ENCODE results near the gene FGD4. TPM values are rescaled to one million over a fixed set of nuclear protein-coding genes. Genes with fewer than 3 reads are reported as not detected.

Gene FGD4
- total RNA-seq: 17.4 TPM

DNA sequence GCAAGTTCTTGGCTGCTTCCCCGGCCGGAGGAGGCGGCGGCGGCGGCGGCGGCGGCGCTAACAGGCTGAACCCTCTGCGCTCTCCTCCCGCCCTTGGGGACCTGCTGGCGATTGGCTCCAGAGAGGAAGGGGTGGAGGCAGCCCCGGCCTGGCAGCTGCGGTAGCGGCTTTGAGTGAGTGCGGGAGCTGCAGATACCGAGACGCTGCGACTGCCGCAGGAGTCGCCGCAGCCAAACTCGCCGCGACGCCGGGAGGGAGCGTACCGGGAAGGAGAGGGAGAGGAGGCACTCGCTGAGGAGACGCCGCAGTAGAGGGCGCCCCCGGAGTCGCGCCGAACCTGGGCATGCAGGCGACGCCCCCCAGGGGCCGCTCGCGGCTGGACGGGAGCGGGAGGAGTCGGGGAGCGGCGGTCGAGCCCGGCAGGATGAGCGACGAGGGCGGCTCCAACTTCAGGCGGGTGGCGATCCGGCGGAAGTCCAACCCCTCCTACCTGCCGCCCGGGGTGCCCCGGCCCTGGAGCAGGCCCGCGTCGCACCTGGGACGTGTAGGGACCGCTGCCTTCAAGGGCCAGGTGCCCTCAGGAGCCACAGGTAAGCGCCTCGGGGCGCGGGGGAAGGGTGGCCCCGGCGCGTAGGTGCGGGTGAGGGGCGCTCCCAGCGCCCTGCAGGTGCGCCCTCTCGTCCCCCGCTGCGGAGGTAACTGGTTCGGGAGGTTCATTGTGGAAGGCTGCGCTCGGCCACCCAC is at the start of gene FGD4:
Gene FGD4, plus strand, starts transcription at position 189 of the 744 bp plus-strand sequence.
- ATAC-seq: peak; percentile 97

DNA sequence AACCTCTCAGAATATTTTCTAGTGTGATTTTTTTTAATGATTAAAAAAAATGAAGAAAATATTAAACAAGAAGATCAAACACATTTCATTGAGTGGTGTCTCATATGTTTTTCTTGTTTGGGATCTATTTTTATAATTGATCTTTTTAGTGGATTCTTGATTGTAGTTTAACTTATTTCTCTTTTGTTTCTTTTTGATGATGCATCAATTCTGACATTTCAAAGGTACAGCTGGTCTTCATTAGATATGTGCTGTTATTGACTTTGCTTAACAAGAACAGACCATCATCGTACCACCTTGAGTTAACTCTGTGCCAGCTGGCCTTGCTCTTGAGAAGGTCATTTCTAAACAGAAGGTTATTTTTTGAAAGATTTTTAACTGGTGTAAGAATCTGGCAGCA is 45.8 kb upstream of the FGD4 start:
- ATAC-seq: no peak

DNA sequence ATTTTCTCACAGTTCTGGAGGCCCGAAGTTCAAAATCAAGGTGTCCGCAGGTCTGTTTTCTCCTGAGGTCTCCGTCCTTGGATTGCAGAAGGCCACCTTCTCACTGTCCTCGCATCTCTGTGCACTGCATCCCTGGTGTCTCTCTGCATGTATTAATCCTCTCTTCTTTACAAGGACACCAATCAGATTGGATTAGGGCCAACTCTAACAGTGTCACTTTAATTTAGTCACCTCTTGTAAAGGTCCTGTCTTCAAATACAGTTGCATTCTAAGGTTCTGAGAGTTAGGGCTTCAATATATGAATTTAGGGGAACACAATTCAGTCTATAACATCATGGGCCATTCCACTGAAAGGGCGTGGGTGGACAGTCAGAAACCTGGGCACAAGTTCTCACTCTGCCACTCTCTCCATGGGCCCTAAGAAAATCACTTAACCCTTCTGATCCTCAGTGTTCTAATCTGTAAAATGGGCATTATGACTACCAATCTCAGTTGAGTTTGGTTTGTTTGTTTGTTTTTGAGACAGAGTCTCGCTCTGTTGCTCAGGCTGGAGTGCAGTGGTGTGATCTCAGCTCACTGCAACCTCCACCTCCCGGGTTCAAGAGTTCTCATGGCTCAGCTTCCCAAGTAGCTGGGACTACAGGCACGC is 41.6 kb upstream of the FGD4 start:
- no peak for ATAC-seq

DNA sequence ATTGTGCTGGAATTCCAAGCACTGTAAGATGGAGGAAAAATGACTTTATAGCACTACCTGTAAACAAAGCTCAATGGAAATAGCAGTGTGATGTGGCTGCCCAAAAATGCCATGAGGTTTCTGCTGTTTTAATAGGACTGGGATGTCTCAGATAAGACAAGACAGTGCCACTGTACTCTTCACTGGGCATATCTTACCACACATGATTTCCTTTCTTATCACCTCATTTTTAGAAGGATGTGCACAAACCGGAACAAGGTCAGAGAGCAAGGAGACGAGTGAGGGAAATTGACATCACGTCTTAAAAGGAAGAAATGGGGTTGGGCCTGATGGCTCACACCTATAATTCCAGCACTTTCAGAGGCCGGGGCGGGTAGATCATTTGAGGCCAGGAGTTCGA is 38.4 kb upstream of the FGD4 start:
- ATAC-seq: no peak

DNA sequence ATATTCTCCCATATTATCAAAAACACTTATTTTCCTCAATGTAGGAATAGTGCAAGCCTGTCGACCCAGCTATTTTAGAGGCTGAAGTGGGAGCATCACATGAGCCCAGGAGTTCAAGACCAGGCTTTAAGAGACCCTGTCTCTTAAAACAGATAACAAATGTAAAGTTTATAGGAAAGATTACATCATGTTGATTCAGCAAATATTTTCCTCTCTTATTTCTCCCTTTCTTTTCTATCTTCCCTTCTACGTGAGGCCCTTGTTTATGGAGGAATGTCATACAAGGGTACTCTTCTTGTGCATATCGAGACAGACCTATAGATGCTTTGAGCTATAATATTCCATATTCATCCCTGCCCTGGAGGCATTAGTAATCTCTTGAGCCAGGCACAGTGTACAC is 36.5 kb upstream of the FGD4 start:
- ATAC-seq: no peak

DNA sequence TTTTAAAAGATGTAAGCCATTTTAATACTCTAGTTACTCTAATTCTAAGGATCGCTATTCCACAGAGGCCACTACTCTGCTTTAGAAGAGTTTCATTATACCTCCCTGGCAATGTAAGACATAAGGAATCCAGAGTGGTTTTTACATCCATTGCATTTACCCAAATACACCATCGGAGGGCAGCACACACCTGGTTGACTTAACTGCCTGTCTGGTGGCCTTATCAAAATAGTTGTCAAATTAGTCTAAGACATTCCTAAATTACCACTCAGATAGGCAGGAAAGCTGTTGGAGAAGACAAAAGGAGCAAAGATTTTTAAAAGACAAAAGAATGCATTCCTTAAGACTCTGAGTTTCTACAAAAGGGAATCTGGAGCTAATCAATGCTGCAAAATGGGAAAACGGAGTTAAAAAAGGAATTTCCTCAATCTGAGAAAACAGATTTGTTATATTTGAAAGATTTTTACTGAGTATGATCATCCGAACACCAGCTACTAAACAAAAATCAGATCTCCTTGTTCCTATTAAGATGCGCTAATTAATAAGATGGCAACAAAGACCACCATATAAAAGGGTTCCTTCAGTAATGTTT is 33.8 kb upstream of the FGD4 start:
- peak; percentile 80 for ATAC-seq

DNA sequence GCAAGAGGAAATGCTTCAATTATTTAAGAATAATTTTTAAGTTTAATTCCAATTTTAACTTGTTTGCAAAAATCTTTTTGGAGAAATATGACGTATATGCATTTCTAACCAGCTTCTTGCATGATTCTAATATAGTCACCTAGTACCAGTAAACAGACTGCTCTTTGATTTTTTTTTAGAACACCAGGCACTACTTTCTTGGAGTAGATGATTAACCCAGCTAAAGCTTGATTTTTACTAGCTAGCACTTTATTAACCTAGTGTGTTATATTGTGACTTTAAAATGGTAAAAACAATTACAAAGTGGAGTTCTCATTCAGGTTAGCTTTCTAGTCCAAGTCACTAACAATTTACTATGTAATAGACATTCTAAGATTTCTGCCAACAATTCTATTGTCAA is 32.6 kb upstream of the FGD4 start:
- no peak for ATAC-seq

DNA sequence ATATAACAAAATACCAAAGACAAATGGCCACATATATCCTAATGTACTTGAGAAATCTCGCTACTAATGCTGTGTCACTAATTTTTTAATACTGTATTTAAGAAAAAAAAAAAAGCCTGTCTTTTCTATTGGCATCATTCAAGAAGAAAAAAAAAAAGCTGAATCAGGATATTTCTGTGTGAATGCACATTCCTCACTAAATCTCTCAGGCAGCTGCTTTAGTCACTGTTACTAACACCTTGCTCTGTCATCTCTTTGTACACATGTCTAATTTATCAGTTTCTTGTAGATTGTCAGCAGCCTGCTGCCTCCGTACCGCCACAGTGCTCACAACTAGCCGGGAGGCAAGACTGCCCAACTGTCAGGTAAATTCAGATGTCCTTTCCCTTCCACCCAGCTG is 32.0 kb upstream of the FGD4 start:
- ATAC-seq: no peak

DNA sequence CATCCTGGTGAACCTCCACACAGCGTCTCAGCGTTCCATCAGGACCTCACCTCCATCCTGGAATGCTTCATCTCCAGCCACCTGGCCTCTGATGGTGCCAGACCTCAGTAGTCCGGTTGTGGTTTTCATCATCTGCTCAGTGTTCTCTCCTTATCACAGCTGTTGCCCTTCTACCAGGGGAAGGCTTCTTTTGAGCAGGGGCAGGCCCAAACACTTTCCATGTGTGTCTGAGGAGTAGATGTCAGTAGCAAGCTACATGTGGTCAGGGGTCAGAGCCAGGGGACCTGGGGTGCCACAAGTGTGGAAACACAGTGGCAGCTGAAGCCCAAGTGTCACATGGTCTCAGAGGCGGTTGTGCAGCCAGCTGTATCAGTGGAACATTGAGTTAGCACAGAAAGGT is 30.2 kb upstream of the FGD4 start:
- no peak for ATAC-seq

DNA sequence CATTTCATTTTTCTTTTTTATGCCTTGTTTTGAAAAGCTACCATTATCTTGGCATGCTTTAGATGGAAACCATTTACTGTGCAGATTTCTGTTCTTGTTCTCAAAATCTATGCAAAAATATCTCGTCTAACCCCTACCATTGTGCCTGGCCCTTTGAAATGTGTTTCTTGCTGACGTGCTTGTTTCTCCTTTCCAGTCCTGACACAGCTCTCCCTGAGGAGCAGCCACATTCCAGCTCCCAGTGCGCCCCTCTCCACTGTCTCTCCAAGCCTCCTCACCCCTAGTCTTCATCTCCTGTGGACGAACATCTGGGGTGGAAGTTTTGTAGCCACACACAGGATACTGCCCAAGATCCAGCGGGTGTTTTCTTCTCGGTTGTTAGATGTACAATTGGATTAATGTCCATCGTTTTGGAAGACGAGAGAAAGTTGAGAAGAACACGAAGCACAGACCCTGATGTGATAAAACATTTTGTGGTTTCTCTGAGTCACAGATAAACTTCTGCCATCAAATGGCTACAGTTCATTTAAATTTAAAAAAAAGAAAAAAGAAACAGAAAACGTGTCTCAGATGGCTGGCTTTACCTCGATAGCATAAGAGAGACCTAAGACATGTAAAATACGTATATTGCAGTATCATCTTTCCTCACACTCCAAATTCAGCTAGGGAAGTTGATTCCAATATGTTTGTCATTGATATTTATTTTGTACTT is 21.9 kb upstream of the FGD4 start:
- ATAC-seq: no peak

DNA sequence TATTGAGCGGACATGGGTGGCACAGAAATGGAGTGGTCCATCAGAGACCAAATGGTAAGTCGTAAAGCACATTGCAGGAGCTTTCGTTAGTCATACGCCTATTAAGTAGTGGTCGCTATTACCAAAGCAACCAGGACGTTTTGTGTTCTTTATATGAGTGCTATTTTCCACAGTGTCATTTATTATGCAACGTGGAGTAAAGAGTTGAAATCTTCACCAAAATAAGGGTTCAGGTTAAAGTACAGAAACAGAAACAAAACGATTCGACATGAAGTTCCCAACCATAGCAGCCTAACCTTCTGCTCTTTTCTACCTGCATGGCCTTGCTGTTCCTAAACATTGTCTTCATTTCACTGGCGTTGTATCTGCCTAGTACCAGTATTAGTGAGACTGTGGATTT is 20.1 kb upstream of the FGD4 start:
- ATAC-seq: no peak

DNA sequence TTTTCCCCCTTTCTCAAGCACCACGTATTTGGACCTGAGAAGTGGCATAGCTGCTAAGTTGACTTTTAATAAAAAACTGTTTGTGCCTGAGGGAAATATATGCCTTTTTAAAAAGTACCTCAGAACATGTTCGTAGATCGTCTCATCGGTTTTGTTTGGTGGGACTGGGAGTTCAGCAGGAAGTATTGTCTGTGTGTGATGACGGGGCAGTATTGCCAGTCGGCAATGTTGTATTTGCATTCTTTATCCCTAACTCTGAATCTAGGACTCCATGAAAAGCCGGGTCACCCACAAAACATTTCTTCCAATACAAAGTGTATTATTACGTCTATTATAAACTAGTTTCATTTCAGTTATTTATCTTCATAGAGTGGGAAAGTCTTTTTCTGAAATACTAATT is 19.7 kb upstream of the FGD4 start:
- ATAC-seq: no peak

DNA sequence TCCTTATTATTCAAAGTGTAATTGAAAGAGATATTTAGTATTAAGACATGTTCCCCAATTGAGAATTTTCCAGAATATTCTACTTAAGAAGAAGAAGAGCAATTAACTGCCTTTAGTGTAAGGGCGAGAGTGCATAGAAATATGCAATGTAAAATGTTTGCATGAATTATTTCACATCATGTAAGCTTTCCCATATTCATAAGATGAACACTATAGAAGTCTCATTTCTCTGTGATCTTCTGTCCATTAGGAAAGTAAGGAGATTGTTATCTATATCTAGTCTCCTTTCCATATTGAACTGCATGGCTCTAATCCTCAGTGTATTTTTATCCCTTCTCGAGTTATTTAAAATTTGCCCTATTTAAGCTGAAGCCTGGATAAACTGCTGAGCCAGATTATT is 17.1 kb upstream of the FGD4 start:
- no peak for ATAC-seq

DNA sequence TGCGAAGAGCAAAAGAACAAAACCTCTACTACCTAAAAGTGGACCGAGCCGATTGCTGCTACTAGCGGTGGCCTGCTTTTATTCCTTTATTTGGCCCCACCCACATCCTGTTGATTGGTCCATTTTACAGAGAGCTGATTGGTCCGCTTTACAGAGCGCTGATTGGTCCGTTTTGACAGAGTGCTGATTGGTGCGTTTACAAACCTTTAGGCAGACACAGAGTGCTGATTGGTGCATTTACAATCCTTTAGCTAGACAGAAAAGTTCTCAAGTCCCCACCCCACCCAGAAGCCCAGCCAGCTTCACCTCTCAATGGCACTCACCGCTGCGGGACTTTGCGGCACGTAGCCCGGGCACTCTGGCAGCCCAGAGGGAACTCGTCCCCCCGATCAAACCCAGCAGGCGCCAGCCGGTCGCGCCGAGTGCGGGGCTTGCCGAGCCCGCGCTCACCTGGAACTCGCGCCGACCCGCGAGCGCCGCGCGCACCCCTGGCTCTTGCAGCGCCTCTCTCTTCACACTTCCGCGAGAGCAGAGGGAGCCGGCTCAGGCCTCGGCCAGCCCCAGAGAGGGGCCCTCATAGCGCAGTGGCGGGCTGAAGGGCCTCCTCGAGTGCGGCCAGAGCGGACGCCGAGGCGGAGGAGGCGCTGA is 8.7 kb upstream of the FGD4 start:
- ATAC-seq: peak; percentile 63

DNA sequence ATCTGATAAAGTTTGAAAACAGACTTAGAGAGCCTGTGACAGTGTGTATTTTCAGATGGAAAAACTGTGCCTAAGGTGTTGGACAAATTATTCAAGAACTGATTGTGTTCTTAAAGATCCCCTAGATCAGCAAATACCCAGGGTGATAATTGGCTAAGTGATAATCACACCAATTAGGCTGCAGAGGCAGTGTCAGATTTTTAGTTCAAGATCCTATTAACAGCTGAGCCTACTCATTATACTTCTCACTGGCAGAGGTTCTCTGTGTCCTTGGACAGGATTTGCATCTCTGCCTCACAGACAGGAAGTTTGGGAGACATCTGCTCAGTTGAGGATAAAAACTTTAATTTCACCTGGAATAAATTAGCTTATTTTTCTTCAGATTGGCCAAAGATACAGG is 4.3 kb upstream of the FGD4 start:
- ATAC-seq: no peak

DNA sequence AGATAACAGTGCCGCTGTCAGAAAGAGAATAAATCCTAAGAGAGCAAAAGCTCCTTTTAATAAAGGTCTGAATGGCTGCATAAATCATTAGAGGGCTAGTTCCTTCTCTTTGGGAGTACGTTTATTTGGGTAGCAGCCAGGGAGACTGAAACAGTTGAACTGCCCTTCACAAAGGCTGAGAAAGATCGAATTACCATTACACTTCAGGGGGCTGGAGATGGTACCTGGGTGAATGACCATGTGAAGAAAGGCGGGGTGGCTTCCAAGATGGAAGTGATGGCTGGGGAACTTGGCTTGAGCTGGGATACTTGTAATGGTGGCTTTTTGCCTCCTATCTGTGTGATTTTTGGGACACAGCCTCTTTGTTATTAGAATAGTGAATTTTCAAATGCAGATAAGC is 1.7 kb upstream of the FGD4 start:
- ATAC-seq: no peak

DNA sequence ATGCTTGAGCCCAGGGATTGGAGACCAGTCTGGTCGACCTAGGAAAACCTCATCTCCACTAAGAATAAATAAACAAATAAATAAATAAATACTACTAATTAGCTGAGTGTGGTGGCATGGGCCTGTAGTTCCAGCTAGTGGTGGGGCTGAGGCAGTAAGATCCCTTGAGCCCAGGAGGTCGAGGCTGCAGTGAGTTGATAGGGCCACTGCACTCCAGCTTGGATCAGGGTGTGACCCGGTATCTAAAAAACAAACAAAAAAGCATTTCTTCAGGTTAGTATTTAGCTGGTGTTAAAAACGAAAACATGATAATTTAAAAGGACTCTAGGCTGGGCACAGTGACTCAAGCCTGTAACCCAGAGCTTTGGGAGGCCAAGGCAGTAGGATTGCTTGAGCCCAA is 1.2 kb upstream of the FGD4 start:
- no peak for ATAC-seq

DNA sequence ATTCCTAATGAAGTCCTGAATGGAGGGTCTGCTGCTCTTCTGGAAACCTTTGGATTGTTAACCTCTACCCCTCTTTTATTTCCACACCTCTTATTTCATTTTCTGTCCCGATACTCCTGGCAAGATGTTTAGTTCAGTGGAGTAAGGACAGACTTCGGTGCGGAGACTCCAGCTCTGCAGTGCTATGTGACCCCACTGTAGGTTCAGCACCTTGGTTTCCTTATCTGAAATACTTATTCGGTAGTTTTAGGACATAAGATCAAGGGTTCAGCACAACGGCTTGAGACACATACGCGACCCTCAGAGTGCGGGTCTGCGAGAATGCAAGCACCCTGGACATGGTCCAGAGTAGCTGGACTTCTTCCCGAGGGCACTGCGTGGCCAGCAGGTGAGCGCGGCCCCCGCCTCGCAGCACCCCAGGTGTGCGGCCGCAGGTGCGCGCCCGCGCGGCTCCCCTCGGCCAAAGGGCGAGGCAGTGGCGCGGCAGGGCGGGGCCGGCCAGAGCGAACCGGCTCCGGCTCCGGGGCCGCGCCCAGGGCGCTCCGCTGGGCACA is 465 bp upstream of the FGD4 start:
- ATAC-seq: no peak

DNA sequence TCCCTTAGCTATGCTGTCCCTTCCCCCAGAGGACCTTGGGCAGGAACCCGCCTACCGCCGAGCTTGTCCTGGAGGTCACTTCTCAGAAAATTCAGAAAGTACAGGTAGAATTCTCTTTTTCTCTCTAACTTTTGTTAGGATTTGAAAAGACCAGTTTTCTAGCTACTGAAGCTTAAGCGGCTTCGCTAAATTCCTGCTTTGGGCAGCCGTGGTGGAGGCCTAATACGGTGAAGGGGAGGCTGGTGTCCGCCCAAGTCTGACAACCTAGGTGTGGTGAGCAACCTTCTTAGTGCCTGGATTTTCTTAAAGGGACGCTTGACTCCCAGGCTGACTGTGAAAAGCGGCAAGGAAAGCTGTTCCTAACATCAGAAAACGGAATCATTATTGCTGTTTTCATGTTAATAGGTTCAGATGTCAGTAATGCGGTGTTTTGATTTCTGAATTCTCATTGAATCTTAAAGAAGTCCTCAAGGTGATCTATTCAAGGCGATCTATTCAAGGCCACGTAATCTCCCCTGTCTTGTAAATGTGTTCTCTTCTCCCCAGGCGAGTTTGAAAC is 835 bp downstream of the FGD4 start:
- ATAC-seq: peak; percentile 54

DNA sequence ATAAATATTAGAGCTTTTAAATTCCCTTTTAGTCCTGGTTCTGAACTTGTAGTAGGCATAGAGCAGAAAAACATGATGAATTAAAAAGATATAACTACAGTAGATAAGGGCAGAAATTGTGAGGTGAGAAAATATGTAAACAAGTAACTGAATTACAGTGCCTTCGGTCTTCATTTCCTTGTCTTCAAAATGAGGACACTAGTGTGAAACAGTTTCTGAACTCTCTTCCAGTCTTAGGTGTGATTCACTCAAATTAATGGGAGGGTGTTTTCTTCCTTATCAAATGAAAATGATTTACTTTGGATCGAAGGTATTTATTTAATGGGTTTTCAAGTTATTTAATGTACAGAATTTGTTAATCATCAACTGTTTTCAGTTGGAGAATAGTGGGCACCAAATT is 1.5 kb downstream of the FGD4 start:
- ATAC-seq: no peak

DNA sequence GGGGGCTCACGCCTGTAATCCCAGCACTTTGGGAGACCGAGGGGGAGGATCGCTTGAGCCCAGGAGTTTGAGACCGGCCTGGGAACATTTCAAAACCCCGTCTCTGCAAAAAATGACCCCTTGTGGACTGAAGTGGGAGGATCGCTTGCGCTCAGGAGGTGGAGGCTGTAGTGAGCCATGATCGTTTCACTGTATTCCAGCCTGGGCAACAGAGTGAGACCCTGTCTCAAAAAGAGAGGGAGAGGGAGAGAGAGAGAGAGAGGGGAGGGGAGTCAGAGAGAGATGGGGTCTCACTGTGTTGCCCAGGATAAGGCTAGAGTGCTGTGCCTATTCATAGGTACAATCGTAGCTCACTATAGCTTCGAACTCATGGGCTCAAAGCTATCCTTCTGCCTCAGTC is 2.8 kb downstream of the FGD4 start:
- ATAC-seq: no peak

DNA sequence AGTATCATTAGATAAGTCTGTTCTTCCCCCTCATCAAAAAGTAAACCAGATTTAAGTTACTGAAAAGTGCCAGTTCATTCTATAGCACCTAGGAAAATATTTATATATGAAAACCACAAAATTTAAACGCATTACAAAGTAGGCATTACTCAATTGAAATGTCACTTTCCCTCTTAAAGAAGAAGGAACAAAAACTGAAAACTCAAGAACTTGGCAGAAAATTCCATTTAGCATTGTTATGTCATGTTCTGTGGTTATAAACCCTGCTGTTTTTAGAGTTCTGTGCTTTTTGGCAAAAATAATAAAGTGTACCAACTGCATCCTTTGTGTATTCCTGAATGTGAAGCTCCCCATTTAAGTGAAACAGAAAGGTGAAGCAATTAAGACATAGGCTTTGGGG is 3.6 kb downstream of the FGD4 start:
- no peak for ATAC-seq
